PC-9 (cell line): ENCODE results near the gene TM4SF5.

Experiments used
- EZH2 ChIP-seq: fragments of 200-600 bp; sonication (generic); IDR thresholded peaks from 2 replicates; pipeline ENCODE4 v1.8.0; 2017; ENCODE audit warnings: antibody characterized with exemption, low read depth
- TF ChIP-seq, protein P1 (sequence below): fragments of 200-600 bp; sonication (generic); conservative IDR thresholded peaks from 2 replicates; pipeline ENCODE4 v1.6.1; 2017; ENCODE audit warnings: mixed run types, antibody characterized with exemption, mild to moderate bottlenecking, moderate library complexity

DNA sequence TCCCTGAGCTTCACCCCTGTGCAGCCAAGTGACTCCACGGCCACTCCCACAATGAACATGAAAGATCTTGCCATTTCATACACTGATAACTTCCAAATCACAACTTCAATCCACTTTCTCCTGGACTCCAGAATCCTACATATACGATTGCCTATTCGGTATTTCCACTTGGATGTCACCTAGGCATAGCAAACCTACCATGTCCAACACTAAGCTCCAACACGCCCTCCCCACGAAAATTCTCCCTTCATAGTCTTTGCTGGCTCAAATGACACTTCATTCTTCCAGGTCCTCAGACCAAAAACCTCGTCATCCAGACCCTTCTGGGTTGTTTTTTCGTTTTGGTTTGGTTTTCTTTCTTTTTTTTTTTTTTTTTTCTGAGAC, 19.0 kb downstream of the TM4SF5 start:
- TF ChIP-seq, protein P1, sequence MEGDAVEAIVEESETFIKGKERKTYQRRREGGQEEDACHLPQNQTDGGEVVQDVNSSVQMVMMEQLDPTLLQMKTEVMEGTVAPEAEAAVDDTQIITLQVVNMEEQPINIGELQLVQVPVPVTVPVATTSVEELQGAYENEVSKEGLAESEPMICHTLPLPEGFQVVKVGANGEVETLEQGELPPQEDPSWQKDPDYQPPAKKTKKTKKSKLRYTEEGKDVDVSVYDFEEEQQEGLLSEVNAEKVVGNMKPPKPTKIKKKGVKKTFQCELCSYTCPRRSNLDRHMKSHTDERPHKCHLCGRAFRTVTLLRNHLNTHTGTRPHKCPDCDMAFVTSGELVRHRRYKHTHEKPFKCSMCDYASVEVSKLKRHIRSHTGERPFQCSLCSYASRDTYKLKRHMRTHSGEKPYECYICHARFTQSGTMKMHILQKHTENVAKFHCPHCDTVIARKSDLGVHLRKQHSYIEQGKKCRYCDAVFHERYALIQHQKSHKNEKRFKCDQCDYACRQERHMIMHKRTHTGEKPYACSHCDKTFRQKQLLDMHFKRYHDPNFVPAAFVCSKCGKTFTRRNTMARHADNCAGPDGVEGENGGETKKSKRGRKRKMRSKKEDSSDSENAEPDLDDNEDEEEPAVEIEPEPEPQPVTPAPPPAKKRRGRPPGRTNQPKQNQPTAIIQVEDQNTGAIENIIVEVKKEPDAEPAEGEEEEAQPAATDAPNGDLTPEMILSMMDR: no peak
- no peak for TF ChIP-seq EZH2
